K562 (cell line): Measurements from ENCODE around the gene ERO1B. TPM values are rescaled to one million over a fixed set of nuclear protein-coding genes. Genes with fewer than 3 reads are reported as not detected.

ENCODE experiments used
- ARHGAP35 ChIP-seq: fragments of 450-650 bp; IDR thresholded peaks from 2 replicates; pipeline ENCODE4 v1.6.1; 2018; ENCODE audit not compliant: partially characterized antibody
- CHD1 ChIP-seq: fragments of 200-600 bp; sonication (generic); IDR thresholded peaks from one replicate; pipeline ENCODE4 v1.6.1; 2012; ENCODE audit warnings: mild to moderate bottlenecking, moderate library complexity, low read length, inconsistent platforms
- CTCF ChIP-seq, 3 experiments: IDR thresholded peaks in 2 of 3; conservative IDR thresholded peaks in 1 of 3; 2 replicates each; pipeline ENCODE4 v1.5.1; 2011 to 2012; ENCODE audit warnings: low read length in 3 of 3, mild to moderate bottlenecking in 3 of 3, control low read depth in 2 of 3, improper control_type of control experiment in 1 of 3, inconsistent platforms in 1 of 3, low read depth in 1 of 3, mixed read lengths in 1 of 3, moderate library complexity in 1 of 3; ENCODE audit not compliant: insufficient read depth in 2 of 3
- DPF2 ChIP-seq: fragments of 450-650 bp; IDR thresholded peaks from 2 replicates; pipeline ENCODE4 v1.6.1; 2016
- ETS1 ChIP-seq: conservative IDR thresholded peaks from 2 replicates; pipeline ENCODE4 v1.6.1; 2011; ENCODE audit warnings: low read depth, mild to moderate bottlenecking, low read length; ENCODE audit not compliant: control insufficient read depth
- GATA2 ChIP-seq: sonication (generic); formaldehyde crosslinking; IDR thresholded peaks from 2 replicates; pipeline ENCODE4 v1.4.0; 2020; ENCODE audit warnings: mild to moderate bottlenecking, missing genetic modification reagents
- HNRNPLL ChIP-seq: fragments of 200-400 bp; formaldehyde crosslinking; IDR thresholded peaks from 2 replicates; pipeline ENCODE4 v1.6.1; 2017; ENCODE audit warnings: low read length, low read depth, mild to moderate bottlenecking; ENCODE audit not compliant: poor library complexity, severe bottlenecking
- JUN ChIP-seq, 2 experiments: sonication (generic) in 1 of 2; formaldehyde crosslinking in 1 of 2; IDR thresholded peaks; 2 replicates each; pipeline versions ENCODE4 v1.6.1 to v1.8.0; 2012 to 2022; ENCODE audit warnings: borderline replicate concordance in 2 of 2, mild to moderate bottlenecking in 2 of 2, improper control_type of control experiment in 1 of 2, low read depth in 1 of 2, low read length in 1 of 2, missing genetic modification reagents in 1 of 2
- LARP7 ChIP-seq: fragments of 450-650 bp; IDR thresholded peaks from 2 replicates; pipeline ENCODE4 v1.6.1; 2016
- MTA3 ChIP-seq: fragments of 450-650 bp; formaldehyde crosslinking; IDR thresholded peaks from 2 replicates; pipeline ENCODE4 v1.6.1; 2017; ENCODE audit warnings: mild to moderate bottlenecking, borderline replicate concordance
- MYC ChIP-seq, 2 experiments: fragments of 250-450 bp in 1 of 2; sonication (Bioruptor Pico) in 1 of 2; IDR thresholded peaks; 2 replicates each; pipeline versions ENCODE4 v1.5.1 to v1.6.1; 2012 to 2021; ENCODE audit warnings: low read depth in 2 of 2, borderline replicate concordance in 1 of 2, improper control_type of control experiment in 1 of 2, low read length in 1 of 2, mild to moderate bottlenecking in 1 of 2, moderate library complexity in 1 of 2
- NCOA1 ChIP-seq: fragments of 450-650 bp; IDR thresholded peaks from 2 replicates; pipeline ENCODE4 v1.6.1; 2016; ENCODE audit warnings: low read depth
- REST ChIP-seq, 2 experiments: fragments of 450-650 bp; formaldehyde crosslinking in 1 of 2; IDR thresholded peaks; 2 replicates each; pipeline versions ENCODE4 v1.4.0 to v1.6.1; 2014 to 2020; ENCODE audit warnings: mild to moderate bottlenecking in 2 of 2, borderline replicate concordance in 1 of 2, low read depth in 1 of 2
- SMARCA5 ChIP-seq: fragments of 450-650 bp; IDR thresholded peaks from 2 replicates; pipeline ENCODE4 v1.6.1; 2016
- SRSF7 ChIP-seq: fragments of 200-400 bp; formaldehyde crosslinking; optimal IDR thresholded peaks from 2 replicates; pipeline ENCODE3; 2017; ENCODE audit warnings: mild to moderate bottlenecking, low read depth, low read length
- STAG1 ChIP-seq: sonication (generic); formaldehyde crosslinking; IDR thresholded peaks from 2 replicates; pipeline ENCODE4 v1.5.0; 2020; ENCODE audit warnings: missing genetic modification reagents, borderline replicate concordance
- ZNF224 ChIP-seq: sonication (generic); formaldehyde crosslinking; IDR thresholded peaks from 2 replicates; pipeline ENCODE4 v1.8.0; 2022; ENCODE audit warnings: mild to moderate bottlenecking, missing genetic modification reagents
- polyA plus RNA-seq, 8 experiments: library from polyadenylated mRNA; depleted of rRNA in 4 of 8; stranded (reverse) in 5 of 8; unstranded in 3 of 8; fragments of >200 nt; fragmentation: Nextera tagmentation in 2 of 8; fragmentation: Illumina TruSeq in 1 of 8; extraction: Ambion mirVana in 2 of 8; extraction: Trizol in 1 of 8; gene quantifications; 2 replicates each; pipeline versions ENCODE4 v1.2.1 to v1.2.3, GENCODE V29; 2011 to 2014; ENCODE audit warnings: inconsistent platforms in 1 of 8, missing spikeins in 1 of 8
- total RNA-seq, 7 experiments: library from RNA; depleted of rRNA in 6 of 7; stranded (reverse); fragments of >200 nt in 6 of 7; fragmentation: Illumina TruSeq in 2 of 7; extraction: Trizol in 2 of 7; gene quantifications; 2 replicates each; pipeline versions ENCODE4 v1.2.1 to v1.2.3, GENCODE V29; 2011 to 2021; ENCODE audit warnings: low replicate concordance in 1 of 7

The ERO1B gene
- total and polyA plus RNA-seq, 9 of the 15 experiments (the other 6 are each of a cell fraction or from before 2014, with no cell fraction given) = 0.59 to 6.4 (median 4.2) TPM

- TF ChIP-seq ETS1 (no peak), ARHGAP35 (no peak), MYC (IDR thresholded peaks at IDR 0.05; ENCODE audit: low read depth, low read length) (peak; percentile 54; the same call in 1 of the 2 replicates), MYC (CRISPR knock-in tag; IDR thresholded peaks at IDR 0.05; ENCODE audit: borderline replicate concordance, low read depth) (no peak), SRSF7 (no peak), GATA2 (CRISPR knock-in tag) (no peak), ZNF224 (CRISPR knock-in tag) (no peak), HNRNPLL (no peak), MTA3 (no peak), REST (IDR thresholded peaks at IDR 0.05; ENCODE audit: borderline replicate concordance) (peak; percentile 67), REST (CRISPR knock-in tag; IDR thresholded peaks at IDR 0.05; ENCODE audit: low read depth) (no peak), CTCF (IDR thresholded peaks at IDR 0.05 in 2 of 3, conservative IDR thresholded peaks at IDR 0.05 in 1 of 3; ENCODE audit: insufficient read depth in 2 of 3, low read depth in 1 of 3, low read length in 3 of 3) (peak; percentile 47 to 64 (median 59)), STAG1 (CRISPR knock-in tag) (no peak), NCOA1 (no peak), SMARCA5 (no peak), CHD1 (no peak), JUN (IDR thresholded peaks at IDR 0.05; ENCODE audit: borderline replicate concordance, low read depth, low read length) (0 out of 2 replicates have a peak, but pooled peaks have one; percentile 4), JUN (CRISPR knock-in tag; IDR thresholded peaks at IDR 0.05; ENCODE audit: borderline replicate concordance) (no peak), LARP7 (no peak), DPF2 (no peak)
Observed at GRCh38 chr1:236303675-236304074, 21.9 kb upstream of the ERO1B start (continued).
